H1 (cell line): ENCODE data around the gene MROH2A. TPM values are rescaled to one million over a fixed set of nuclear protein-coding genes. Genes with fewer than 3 reads are reported as not detected.

ENCODE experiments used
- CTCF ChIA-PET: fragments of 300-600 bp; sonication (Branson Sonifier 250); formaldehyde crosslinking; loops from one replicate; lab custom pipeline; 2021; ENCODE audit not compliant: partially characterized antibody; lab: Charles Lee
- POLR2A ChIA-PET: fragments of 300-600 bp; sonication (Branson Sonifier 250); formaldehyde crosslinking; loops from one replicate; lab custom pipeline; 2021; ENCODE audit warnings: inconsistent platforms; ENCODE audit not compliant: partially characterized antibody; lab: Charles Lee
- DNase-seq, 2 experiments: peaks; one replicate each; pipeline versions ENCODE4 v3.0.0 to v3.0.0-alpha.2; 2010 to 2022; ENCODE audit warnings: low spot score in 2 of 2, low read depth in 1 of 2, mixed read lengths in 1 of 2
- FAIRE-seq: peaks from 2 replicates; lab custom pipeline; 2011; peaks lifted over from hg19 to GRCh38; lab: Jason Lieb, UNC
- H2AFZ ChIP-seq: 2 replicates; pipeline ENCODE4 v1.8.1; 2012; ENCODE audit warnings: low read length, inconsistent platforms
- H2AK5ac ChIP-seq: 2 replicates; pipeline ENCODE4 v1.6.1; 2013; ENCODE audit warnings: low read depth, low read length
- H2BK120ac ChIP-seq: replicated peaks from 2 replicates; pipeline ENCODE3; 2013; ENCODE audit warnings: low read depth, low read length, inconsistent platforms
- H2BK12ac ChIP-seq: 2 replicates; pipeline ENCODE4 v1.6.1; 2013; ENCODE audit warnings: low read depth, low read length
- H2BK15ac ChIP-seq: 2 replicates; pipeline ENCODE4 v1.6.1; 2013; ENCODE audit warnings: low read length
- H2BK20ac ChIP-seq: 2 replicates; pipeline ENCODE4 v1.6.1; 2013; ENCODE audit warnings: low read length
- H2BK5ac ChIP-seq: 2 replicates; pipeline ENCODE4 v1.6.1; 2013; ENCODE audit warnings: low read depth, low read length
- H3K14ac ChIP-seq: 2 replicates; pipeline ENCODE4 v1.6.1; 2013; ENCODE audit warnings: inconsistent platforms; ENCODE audit not compliant: insufficient read length
- H3K18ac ChIP-seq: 2 replicates; pipeline ENCODE4 v1.6.1; 2013; ENCODE audit warnings: low read length; ENCODE audit errors: extremely low read depth
- H3K23ac ChIP-seq: 2 replicates; pipeline ENCODE4 v1.6.1; 2013; ENCODE audit warnings: inconsistent platforms; ENCODE audit not compliant: insufficient read length
- H3K23me2 ChIP-seq: 2 replicates; pipeline ENCODE4 v1.6.1; 2013; ENCODE audit warnings: low read depth, low read length
- H3K27ac ChIP-seq: 2 replicates; pipeline ENCODE4 v1.6.1; 2011; ENCODE audit warnings: low read depth, low read length, inconsistent platforms
- H3K27me3 ChIP-seq, 4 experiments: replicated peaks in 1 of 4; 1 replicate in 1 of 4; 2 replicates in 3 of 4; pipeline versions ENCODE4 v1.6.1 to v1.8.1; 2011 to 2013; ENCODE audit warnings: low read length in 3 of 4, mild to moderate bottlenecking in 3 of 4, inconsistent platforms in 2 of 4, mixed read lengths in 2 of 4, moderate library complexity in 1 of 4; ENCODE audit not compliant: control insufficient read depth in 3 of 4, insufficient read depth in 3 of 4; ENCODE audit errors: extremely low read depth in 1 of 4
- H3K36me3 ChIP-seq, 4 experiments: 2 replicates each; pipeline versions ENCODE4 v1.6.1 to v1.8.1; 2011 to 2013; ENCODE audit warnings: mild to moderate bottlenecking in 4 of 4, low read length in 3 of 4, moderate library complexity in 2 of 4, control low read depth in 1 of 4, inconsistent platforms in 1 of 4; ENCODE audit not compliant: insufficient read depth in 4 of 4, control insufficient read depth in 2 of 4
- H3K4ac ChIP-seq: replicated peaks from 2 replicates; pipeline ENCODE3; 2013; ENCODE audit warnings: low read length, low read depth, mixed read lengths, inconsistent platforms; ENCODE audit not compliant: insufficient read length
- H3K4me1 ChIP-seq, 4 experiments: replicated peaks in 1 of 4; 1 replicate in 1 of 4; 2 replicates in 3 of 4; pipeline versions ENCODE4 v1.6.1 to v1.8.1; 2011 to 2013; ENCODE audit warnings: low read length in 3 of 4, inconsistent platforms in 2 of 4, mixed read lengths in 1 of 4; ENCODE audit not compliant: insufficient read depth in 4 of 4, control insufficient read depth in 3 of 4
- H3K4me2 ChIP-seq, 2 experiments: 2 replicates each; pipeline versions ENCODE4 v1.6.1 to v1.8.1; 2011 to 2013; ENCODE audit warnings: low read depth in 2 of 2, low read length in 2 of 2, control low read depth in 1 of 2, inconsistent platforms in 1 of 2, mild to moderate bottlenecking in 1 of 2; ENCODE audit not compliant: insufficient read depth in 1 of 2
- H3K4me3 ChIP-seq, 4 experiments: fragments of 200-600, 300-600 bp in 1 of 4; sonication (generic), shearing (Covaris generic), sonication (Bioruptor Twin) in 1 of 4; 2 replicates each; pipeline versions ENCODE4 v1.5.1 to v1.8.1; 2011 to 2016; ENCODE audit warnings: low read length in 4 of 4, low read depth in 3 of 4, control low read depth in 2 of 4, inconsistent platforms in 2 of 4, mild to moderate bottlenecking in 2 of 4, mixed read lengths in 1 of 4, moderate library complexity in 1 of 4; ENCODE audit not compliant: insufficient read depth in 2 of 4; ENCODE audit errors: extremely low read depth in 1 of 4
- H3K56ac ChIP-seq: replicated peaks from 2 replicates; pipeline ENCODE3; 2013; ENCODE audit warnings: low read depth, mild to moderate bottlenecking, mixed read lengths, low read length, inconsistent platforms; ENCODE audit not compliant: insufficient read length
- H3K79me1 ChIP-seq: 2 replicates; pipeline ENCODE4 v1.6.1; 2013; ENCODE audit warnings: low read depth, low read length, control low read depth
- H3K79me2 ChIP-seq, 2 experiments: 2 replicates each; pipeline versions ENCODE4 v1.6.1 to v1.8.1; 2012 to 2013; ENCODE audit warnings: low read length in 2 of 2, mild to moderate bottlenecking in 2 of 2, inconsistent platforms in 1 of 2; ENCODE audit not compliant: insufficient read depth in 2 of 2, control insufficient read depth in 1 of 2
- H3K9ac ChIP-seq, 4 experiments: replicated peaks in 1 of 4; 1 replicate in 1 of 4; 2 replicates in 3 of 4; pipeline versions ENCODE4 v1.6.1 to v1.8.1; 2011 to 2013; ENCODE audit warnings: low read depth in 3 of 4, low read length in 3 of 4, control low read depth in 2 of 4, mild to moderate bottlenecking in 2 of 4, moderate library complexity in 2 of 4, inconsistent platforms in 1 of 4; ENCODE audit errors: extremely low read depth in 1 of 4
- H3K9me3 ChIP-seq, 2 experiments: 2 replicates each; pipeline versions ENCODE4 v1.6.1 to v1.8.1; 2012 to 2013; ENCODE audit warnings: mild to moderate bottlenecking in 2 of 2, moderate library complexity in 2 of 2, control low read depth in 1 of 2, inconsistent platforms in 1 of 2, low read depth in 1 of 2, low read length in 1 of 2, mixed read lengths in 1 of 2; ENCODE audit not compliant: insufficient read depth in 2 of 2
- H4K20me1 ChIP-seq, 2 experiments: replicated peaks in 1 of 2; 2 replicates each; pipeline versions ENCODE3 to v1.8.1; 2011 to 2013; ENCODE audit warnings: inconsistent platforms in 2 of 2, low read length in 2 of 2, mild to moderate bottlenecking in 1 of 2; ENCODE audit not compliant: insufficient read depth in 2 of 2, control insufficient read depth in 1 of 2
- H4K5ac ChIP-seq: 2 replicates; pipeline ENCODE4 v1.6.1; 2013; ENCODE audit warnings: low read length, low read depth, mixed read lengths, inconsistent platforms; ENCODE audit not compliant: insufficient read length
- H4K8ac ChIP-seq: 2 replicates; pipeline ENCODE4 v1.8.0; 2013; ENCODE audit warnings: mild to moderate bottlenecking, moderate library complexity, low read length, inconsistent platforms; ENCODE audit not compliant: insufficient read depth; ENCODE audit errors: extremely low read depth
- H4K91ac ChIP-seq: replicated peaks from 2 replicates; pipeline ENCODE3; 2013; ENCODE audit warnings: low read length, mixed read lengths, inconsistent platforms; ENCODE audit not compliant: insufficient read length
- ASH2L ChIP-seq: fragments of 200-600, 300-600 bp; sonication (generic); IDR thresholded peaks from one replicate; pipeline ENCODE4 v1.7.1; 2017; ENCODE audit warnings: low read length
- ATF2 ChIP-seq: IDR thresholded peaks from 2 replicates; pipeline ENCODE4 v1.6.1; 2012; ENCODE audit warnings: low read length, inconsistent platforms
- CHD1 ChIP-seq: IDR thresholded peaks from 2 replicates; pipeline ENCODE4 v1.6.1; 2012; ENCODE audit warnings: low read depth, low read length, improper control_type of control experiment
- CTBP2 ChIP-seq: IDR thresholded peaks from 2 replicates; pipeline ENCODE4 v1.7.0; 2011; ENCODE audit warnings: borderline replicate concordance, mild to moderate bottlenecking, moderate library complexity, mixed read lengths, low read length; ENCODE audit not compliant: insufficient read depth, insufficient read length
- CTCF ChIP-seq, 3 experiments: IDR thresholded peaks; 1 replicate in 2 of 3; 2 replicates in 1 of 3; pipeline versions ENCODE4 v1.5.1 to v1.6.1; 2011; ENCODE audit warnings: low read length in 3 of 3, mild to moderate bottlenecking in 3 of 3, inconsistent platforms in 2 of 3, low read depth in 1 of 3, moderate library complexity in 1 of 3; ENCODE audit not compliant: insufficient read depth in 1 of 3; ENCODE audit errors: control extremely low read depth in 1 of 3
- MAFK ChIP-seq: IDR thresholded peaks from 2 replicates; pipeline ENCODE4 v1.6.1; 2012; ENCODE audit warnings: low read depth, mild to moderate bottlenecking, improper control_type of control experiment, low read length
- POU5F1 ChIP-seq: IDR thresholded peaks from 2 replicates; pipeline ENCODE4 v1.6.1; 2011; ENCODE audit warnings: low read depth, mild to moderate bottlenecking, low read length, moderate library complexity
- YY1 ChIP-seq: IDR thresholded peaks from 2 replicates; pipeline ENCODE4 v1.6.1; 2011; ENCODE audit warnings: low read depth, mild to moderate bottlenecking, low read length
- WGBS, 2 experiments: shearing (Covaris generic) in 1 of 2; methylation state at CpG; one replicate each; pipeline versions ENCODE4 v1.1.6 to v1.1.7; 2013 to 2015; ENCODE audit warnings: low lambda C conversion rate in 2 of 2, mixed read lengths in 2 of 2, inconsistent platforms in 1 of 2, low coverage in 1 of 2, missing lambda C conversion rate in 1 of 2; ENCODE audit not compliant: insufficient replicate concordance in 2 of 2, insufficient coverage in 1 of 2, insufficient read length in 1 of 2; ENCODE audit errors: extremely low coverage in 1 of 2, missing lambda C conversion rate in 1 of 2; 5-methylcytosine and 5-hydroxymethylcytosine counted together
- polyA plus RNA-seq, 7 experiments: library from polyadenylated mRNA; depleted of rRNA in 3 of 7; stranded (reverse) in 5 of 7; unstranded in 2 of 7; fragments of >200 nt in 5 of 7; fragments of 200-250 nt in 2 of 7; gene quantifications; 1 replicate in 5 of 7; 2 replicates in 1 of 7; 4 replicates in 1 of 7; pipeline versions ENCODE4 v1.2.1 to v1.2.3, GENCODE V29; 2011 to 2013; ENCODE audit warnings: missing spikeins in 2 of 7, mixed read lengths in 2 of 7
- total RNA-seq: library from RNA; stranded (reverse); fragmentation: NEBNext Ultra II Directional; extraction: Animal tissue kit (Norgen Biotek cat#: 25700); gene quantifications from 2 replicates; pipeline ENCODE4 v1.2.1, GENCODE V29; 2021

The MROH2A gene
- total and polyA plus RNA-seq, 2 of the 8 experiments (the other 6 are each of a cell fraction or from before 2014, with no cell fraction given): not detected

GRCh38 chr2:233871432-233871831 lies 93.3 kb downstream of the MROH2A start:
- Histone ChIP-seq H2AFZ (no peak overlapping the region), H3K4me3 (no peak overlapping the region), H3K27me3 (no peaks in the 10 kb centered on the region; a peak in 2 of 7 replicates), H3K79me1 (no peaks in the 10 kb centered on the region), H2BK12ac (no peak overlapping the region), H3K23ac (no peak overlapping the region), H3K56ac (no peak overlapping the region), H3K4ac (no peak overlapping the region), H2BK20ac (no peak overlapping the region), H3K4me2 (no peak overlapping the region), H3K9me3 (no peaks in the 10 kb centered on the region; a peak in 1 of 4 replicates), H2AK5ac (no peak overlapping the region), H4K91ac (no peak overlapping the region), H4K5ac (no peak overlapping the region), H2BK5ac (no peak overlapping the region), H3K4me1 (no peaks in the 10 kb centered on the region), H4K20me1 (no peaks in the 10 kb centered on the region), H3K36me3 (peaks cover 0 to 6% (median 3%) of the 10 kb centered on the region in 4 experiments; a peak in 3 of 8 replicates), H2BK15ac (no peak overlapping the region), H4K8ac (no peak overlapping the region), H3K23me2 (peaks cover 3% of the 10 kb centered on the region), H3K27ac (no peak overlapping the region), H3K14ac (no peak overlapping the region), H3K9ac (no peak overlapping the region), H3K18ac (no peak overlapping the region), H3K79me2 (no peaks in the 10 kb centered on the region), H2BK120ac (no peak overlapping the region)
- ChIA-PET POLR2A (no interaction called here), CTCF (no interaction called here)
- DNase-seq (no peak), FAIRE-seq (no peak)
- no peak for TF ChIP-seq CTBP2
- TF ChIP-seq CHD1: no peak
- no peak for TF ChIP-seq POU5F1
- TF ChIP-seq CTCF (IDR thresholded peaks at IDR 0.05; ENCODE audit: control extremely low read depth in 1 of 3, insufficient read depth in 1 of 3, low read depth in 1 of 3, low read length in 3 of 3): no peak
- no peak for TF ChIP-seq YY1
- TF ChIP-seq ATF2: no peak
- no peak for TF ChIP-seq MAFK
- TF ChIP-seq ASH2L: no peak
- WGBS, 2 experiments: 88 to 100% methylated on average over 1 to 4 of the region's 4 CpGs
